SK-MEL-5 (cell line): ENCODE data around the gene CALY. TPM values are rescaled to one million over a fixed set of nuclear protein-coding genes. Genes with fewer than 3 reads are reported as not detected.
"Not testable (repeated sequence)": the region's sequence is repeated elsewhere in the genome, so short reads cannot be mapped to it uniquely, and the experiment has no call there.

Source experiments
- DNase-seq: peaks from one replicate; pipeline ENCODE4 v3.0.0-alpha.2; 2016; ENCODE audit warnings: low read depth, low spot score
- in situ Hi-C: cut with HindIII; loops from 2 replicates; pipeline ENCODE4 v1.10.0; 2016; ENCODE audit warnings: low sequenced_read_pairs, high pct_unique_total_duplicates, low pct_unique_long_range_greater_than_20kb
- total RNA-seq: library from RNA; depleted of rRNA; stranded (reverse); fragments of >200 nt; shearing (Covaris generic); gene quantifications from 2 replicates; pipeline ENCODE4 v1.2.3, GENCODE V29; 2014

CALY gene
- total RNA-seq, 1 experiment from 2014 or later: not detected

DNA sequence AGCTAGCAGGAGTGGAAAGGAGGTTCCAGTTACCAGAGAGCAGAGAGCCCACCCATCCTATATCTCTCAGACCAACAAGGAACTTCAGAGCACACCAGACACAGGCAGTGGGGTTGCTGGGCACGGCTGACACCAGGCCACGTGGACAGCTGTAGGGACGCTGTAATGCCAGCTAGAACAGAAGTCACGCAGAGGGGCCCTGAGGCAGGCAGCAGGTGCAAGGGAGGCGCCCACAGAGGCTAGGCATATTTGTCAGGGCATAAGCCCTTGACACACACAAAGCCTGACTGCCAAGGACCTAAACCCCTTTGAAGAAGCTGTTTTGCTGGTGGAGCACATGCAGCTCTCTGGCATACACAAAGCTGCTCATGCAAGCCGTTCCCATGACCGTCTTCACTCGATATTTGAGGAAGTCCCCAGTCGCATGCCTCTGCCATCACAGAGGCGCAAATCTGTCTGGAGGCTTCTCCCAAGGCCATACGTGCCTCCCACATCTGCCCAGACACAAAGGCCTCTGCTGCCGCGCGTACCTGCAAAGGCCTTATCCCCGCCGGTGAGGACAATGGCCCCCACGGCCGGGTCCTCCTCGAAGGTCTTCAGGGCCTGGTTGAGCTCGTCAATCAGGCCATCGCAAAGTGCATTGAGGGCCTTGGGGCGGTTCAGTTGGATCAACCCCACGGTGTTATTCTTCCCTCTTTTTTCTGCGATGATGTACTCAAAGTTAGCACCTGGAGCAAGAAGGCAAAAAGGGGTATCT lies 33.5 kb upstream of the CALY start:
- no peak for DNase-seq
- in situ Hi-C loops: no loop called here

- in situ Hi-C loops: no loop called here
- DNase-seq: no peak
Observed at GRCh38 chr10:133368153-133368552, 31.5 kb upstream of the CALY start.

GRCh38 chr10:133367461-133367860 lies 30.8 kb upstream of the CALY start:
- DNase-seq, in situ Hi-C loops: not testable (repeated sequence)

DNA sequence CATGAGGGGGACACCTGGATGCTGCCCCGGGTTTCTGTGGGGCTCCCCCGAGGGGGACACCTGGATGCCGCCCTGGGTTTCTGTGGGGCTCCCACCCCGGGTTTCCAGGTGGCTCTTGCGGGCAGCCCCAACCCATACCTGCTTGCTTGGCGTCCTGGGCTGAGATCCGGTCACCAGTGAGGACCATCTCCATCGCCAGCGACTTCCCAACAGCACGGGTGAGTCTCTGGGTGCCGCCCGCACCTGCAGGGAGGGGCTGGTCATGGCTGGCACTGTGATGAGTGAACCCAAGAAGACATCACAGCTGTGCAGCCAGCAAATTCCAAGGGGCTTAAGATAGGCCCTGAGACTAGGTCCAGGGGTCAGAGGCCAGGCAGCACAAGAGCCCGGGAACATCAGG lies 30.1 kb upstream of the CALY start:
- no peak for DNase-seq
- in situ Hi-C loops: no loop called here

DNA sequence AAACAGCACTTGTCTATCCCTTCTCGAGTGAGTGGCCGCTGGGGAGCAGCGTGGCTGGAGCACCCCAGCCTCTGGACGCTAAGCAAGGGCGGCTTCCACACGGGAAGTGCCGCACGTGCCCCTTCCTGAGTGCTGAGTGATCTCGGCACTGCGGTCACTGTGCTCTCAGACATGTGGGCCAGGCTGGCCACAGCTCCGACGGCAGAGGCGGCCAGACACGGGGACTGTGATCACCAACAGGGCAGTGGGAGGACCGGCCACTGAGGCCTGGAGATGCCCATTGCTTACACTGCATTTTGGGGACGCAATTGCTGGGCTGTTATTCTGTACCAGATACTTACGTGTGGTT lies 29.4 kb upstream of the CALY start:
- in situ Hi-C loops: no loop called here
- no peak for DNase-seq

- in situ Hi-C loops: no loop called here
Observed at GRCh38 chr10:133365461-133366129, 28.9 kb upstream of the CALY start.

GRCh38 chr10:133364645-133365431 lies 28.1 kb upstream of the CALY start:
- no peak for DNase-seq
- in situ Hi-C loops: no loop called here

More at GRCh38 chr10:133365461-133366129, 28.9 kb upstream of the CALY start:
- no peak for DNase-seq

- DNase-seq: no peak
- in situ Hi-C loops: no loop called here
Observed at GRCh38 chr10:133362846-133363245, 26.1 kb upstream of the CALY start.

GRCh38 chr10:133361773-133362441 lies 25.2 kb upstream of the CALY start:
- in situ Hi-C loops: no loop called here
- DNase-seq: no peak

- in situ Hi-C loops: no loop called here
- no peak for DNase-seq
Observed at GRCh38 chr10:133361227-133361626, 24.5 kb upstream of the CALY start.

DNA sequence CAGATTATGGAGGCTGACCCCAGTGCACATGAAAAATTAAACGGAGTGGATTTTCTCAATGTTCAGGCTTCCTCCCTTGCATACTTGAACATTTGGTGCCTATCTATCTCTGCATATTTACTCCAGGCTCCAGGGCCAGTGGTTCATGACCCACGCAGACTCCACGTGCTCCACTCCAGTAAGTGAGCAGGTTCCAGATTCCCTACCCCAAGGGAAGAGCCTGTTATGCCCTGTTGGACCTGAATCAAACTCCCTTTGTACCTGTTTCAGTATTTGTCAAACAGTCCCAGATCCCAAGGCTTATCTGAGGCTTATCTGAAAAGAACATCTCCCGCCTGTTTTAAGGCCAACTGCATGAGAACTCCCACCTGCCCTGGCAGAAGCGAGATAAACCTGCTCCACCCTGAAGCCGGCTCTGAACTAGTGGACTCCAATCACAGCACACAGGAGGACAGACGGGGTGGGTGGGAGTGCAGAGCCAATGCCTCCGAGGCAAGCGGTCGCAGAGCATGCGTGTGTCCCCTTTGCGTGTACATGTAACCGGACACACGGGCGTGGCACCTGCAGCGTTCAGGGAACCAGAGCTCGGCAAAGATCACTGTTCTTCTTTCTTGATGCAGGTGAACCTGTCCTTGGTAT lies 23.4 kb upstream of the CALY start:
- in situ Hi-C loops: no loop called here

GRCh38 chr10:133359554-133359971 lies 22.9 kb upstream of the CALY start:
- in situ Hi-C loops: no loop called here
- no peak for DNase-seq

More for the DNA sequence above, 23.4 kb upstream of the CALY start:
- no peak for DNase-seq

GRCh38 chr10:133358925-133359310 lies 22.2 kb upstream of the CALY start:
- DNase-seq: no peak

GRCh38 chr10:133358162-133358924 lies 21.6 kb upstream of the CALY start:
- DNase-seq: no peak
- in situ Hi-C loops: no loop called here

More at GRCh38 chr10:133358925-133359310, 22.2 kb upstream of the CALY start:
- in situ Hi-C loops: no loop called here

- DNase-seq: peak; percentile 58
- in situ Hi-C loops: no loop called here
Observed at GRCh38 chr10:133357285-133358161, 20.8 kb upstream of the CALY start, which contains the start of gene FUOM. Gene FUOM (minus strand): TSS chr10:133358019. CDS start chr10:133358007, 12 bp downstream.
